Esophagus squamous epithelium (tissue), 4 donors: ENCODE data around the gene KCNN4.

Experiments
- CTCF ChIP-seq, 6 experiments: fragments of 450-650 bp in 4 of 6; fragments of 200-600 bp in 2 of 6; sonication (generic) in 2 of 6; IDR thresholded peaks; one replicate each; pipeline ENCODE4 v1.5.1; 2016 to 2019; ENCODE audit warnings: antibody characterized with exemption in 6 of 6, mild to moderate bottlenecking in 4 of 6, moderate library complexity in 4 of 6
- POLR2A ChIP-seq, 4 donors: fragments of 450-650 bp; IDR thresholded peaks; one replicate each; pipeline ENCODE4 v1.6.1; 2017; ENCODE audit warnings: antibody characterized with exemption in 4 of 4, mild to moderate bottlenecking in 4 of 4, moderate library complexity in 3 of 4

- TF ChIP-seq CTCF (IDR thresholded peaks at IDR 0.05) (no peak), POLR2A (IDR thresholded peaks at IDR 0.05) (no peak)
These were observed 21.6 kb upstream of the KCNN4 start, which contains the start of gene LYPD5 for GRCh38 chr19:43802216-43802951.
